Body of pancreas (tissue), 4 donors: Measurements from ENCODE around the gene INSR.

Experiments used
- CTCF ChIP-seq, 7 experiments: fragments of 450-650 bp in 4 of 7; fragments of 200-600 bp in 3 of 7; sonication (generic) in 3 of 7; IDR thresholded peaks; one replicate each; pipeline ENCODE4 v1.5.1; 2016 to 2019; ENCODE audit warnings: antibody characterized with exemption in 7 of 7
- POLR2A ChIP-seq, 3 donors: fragments of 450-650 bp; IDR thresholded peaks; one replicate each; pipeline ENCODE4 v1.6.1; 2016; ENCODE audit warnings: antibody characterized with exemption in 3 of 3, mild to moderate bottlenecking in 2 of 3

GRCh38 chr19:7264858-7265257 lies 29.4 kb downstream of the INSR start:
- no peak for TF ChIP-seq CTCF (IDR thresholded peaks at IDR 0.05)
- no peak for TF ChIP-seq POLR2A (IDR thresholded peaks at IDR 0.05)
